Endothelial cell of umbilical vein (primary cell): Measurements from ENCODE around the gene MAF. TPM values are rescaled to one million over a fixed set of nuclear protein-coding genes. Genes with fewer than 3 reads are reported as not detected.

ENCODE experiments used
- BruUV-seq: library from RNA; stranded (reverse); fragments of 400-500 nt; replicated peaks from 2 replicates; lab custom pipeline; 2021; lab: Mats Ljungman, UMichigan
- CTCF ChIA-PET: fragments of 300-600, 350-600 bp; sonication (Branson Sonifier 250); formaldehyde crosslinking; loops from one replicate; lab custom pipeline; 2021; ENCODE audit warnings: antibody characterized with exemption, inconsistent platforms; lab: Charles Lee
- POLR2A ChIA-PET: fragments of 300-600, 350-600 bp; sonication (Branson Sonifier 250); formaldehyde crosslinking; loops from one replicate; lab custom pipeline; 2021; ENCODE audit warnings: antibody characterized with exemption, inconsistent platforms; lab: Charles Lee
- DNase-seq: peaks from one replicate; pipeline ENCODE4 v3.0.0-alpha.2; 2011; ENCODE audit warnings: low read depth, low spot score
- FAIRE-seq: peaks from 2 replicates; lab custom pipeline; 2011; peaks lifted over from hg19 to GRCh38; lab: Jason Lieb, UNC
- H2AFZ ChIP-seq: 2 replicates; pipeline ENCODE4 v1.6.0; 2012; ENCODE audit warnings: low read depth, low read length, control low read depth, inconsistent platforms
- H3K27ac ChIP-seq: 2 replicates; pipeline ENCODE4 v1.5.1; 2011; ENCODE audit warnings: low read depth, mild to moderate bottlenecking, control low read depth, low read length, moderate library complexity; ENCODE audit not compliant: insufficient read depth
- H3K27me3 ChIP-seq, 2 experiments: 2 replicates each; pipeline versions ENCODE4 v1.6.0 to v1.6.1; 2011; ENCODE audit warnings: low read length in 2 of 2, mixed read lengths in 1 of 2; ENCODE audit not compliant: control insufficient read depth in 2 of 2, insufficient read depth in 2 of 2
- H3K36me3 ChIP-seq, 2 experiments: 2 replicates in 1 of 2; 3 replicates in 1 of 2; pipeline ENCODE4 v1.5.1; 2011; ENCODE audit warnings: low read length in 2 of 2, mild to moderate bottlenecking in 1 of 2, moderate library complexity in 1 of 2; ENCODE audit not compliant: control insufficient read depth in 2 of 2, insufficient read depth in 2 of 2; ENCODE audit errors: extremely low read depth in 1 of 2
- H3K4me1 ChIP-seq: 3 replicates; pipeline ENCODE4 v1.5.1; 2011; ENCODE audit warnings: mild to moderate bottlenecking, low read length; ENCODE audit not compliant: control insufficient read depth, insufficient read depth; ENCODE audit errors: extremely low read depth
- H3K4me2 ChIP-seq: 2 replicates; pipeline ENCODE4 v1.6.1; 2011; ENCODE audit warnings: low read length, control low read depth, mixed read lengths; ENCODE audit not compliant: insufficient read depth
- H3K4me3 ChIP-seq, 3 experiments: fragments of 200-600 bp in 1 of 3; sonication (generic), shearing (Covaris generic) in 1 of 3; replicated peaks in 1 of 3; 2 replicates each; pipeline ENCODE4 v1.5.1; 2011 to 2016; ENCODE audit warnings: control low read depth in 3 of 3, low read length in 3 of 3, mild to moderate bottlenecking in 2 of 3, inconsistent platforms in 1 of 3, low read depth in 1 of 3, moderate library complexity in 1 of 3; ENCODE audit not compliant: insufficient read depth in 1 of 3
- H3K79me2 ChIP-seq: 2 replicates; pipeline ENCODE4 v1.6.0; 2012; ENCODE audit warnings: low read length, inconsistent platforms; ENCODE audit not compliant: control insufficient read depth, insufficient read depth
- H3K9ac ChIP-seq: replicated peaks from 2 replicates; pipeline ENCODE3; 2011; ENCODE audit warnings: low read length, control low read depth; ENCODE audit not compliant: insufficient read depth; ENCODE audit errors: extremely low read depth
- H3K9me1 ChIP-seq: replicated peaks from 3 replicates; pipeline ENCODE4 v1.6.0; 2011; ENCODE audit warnings: mild to moderate bottlenecking, low read length; ENCODE audit not compliant: control insufficient read depth, insufficient read depth; ENCODE audit errors: extremely low read depth
- H3K9me3 ChIP-seq: replicated peaks from 2 replicates; pipeline ENCODE4 v1.5.1; 2012; ENCODE audit warnings: low read length, inconsistent platforms; ENCODE audit not compliant: control insufficient read depth, insufficient read depth
- H4K20me1 ChIP-seq: replicated peaks from 2 replicates; pipeline ENCODE3; 2011; ENCODE audit warnings: mild to moderate bottlenecking, low read length; ENCODE audit not compliant: control insufficient read depth, insufficient read depth; ENCODE audit errors: extremely low read depth
- CTCF ChIP-seq, 2 donors: IDR thresholded peaks; 1 replicate in 1 of 2; 2 replicates in 1 of 2; pipeline ENCODE4 v1.5.1; 2011; ENCODE audit warnings: low read length in 2 of 2, mild to moderate bottlenecking in 2 of 2, moderate library complexity in 2 of 2, control low read depth in 1 of 2, inconsistent platforms in 1 of 2, low read depth in 1 of 2; ENCODE audit not compliant: insufficient read depth in 1 of 2; ENCODE audit errors: extremely low read depth in 1 of 2
- EZH2 ChIP-seq: IDR thresholded peaks from 2 replicates; pipeline ENCODE4 v1.6.1; 2012; ENCODE audit warnings: borderline replicate concordance, low read depth, mild to moderate bottlenecking, moderate library complexity, low read length, inconsistent platforms; ENCODE audit not compliant: severe bottlenecking
- FOS ChIP-seq: IDR thresholded peaks from 2 replicates; pipeline ENCODE4 v1.6.1; 2011; ENCODE audit warnings: mild to moderate bottlenecking, low read length, moderate library complexity, borderline replicate concordance; ENCODE audit not compliant: insufficient read depth
- GATA2 ChIP-seq: IDR thresholded peaks from 2 replicates; pipeline ENCODE4 v1.7.0; 2011; ENCODE audit warnings: low read depth, mild to moderate bottlenecking, moderate library complexity, mixed read lengths, low read length; ENCODE audit not compliant: insufficient read length, insufficient read depth
- JUN ChIP-seq: IDR thresholded peaks from 2 replicates; pipeline ENCODE4 v1.6.1; 2011; ENCODE audit warnings: borderline replicate concordance, low read depth; ENCODE audit not compliant: insufficient read length, insufficient read depth
- MAX ChIP-seq: IDR thresholded peaks from 2 replicates; pipeline ENCODE4 v1.6.1; 2011; ENCODE audit not compliant: insufficient read depth, insufficient read length
- MYC ChIP-seq: IDR thresholded peaks from one replicate; pipeline ENCODE4 v1.6.1; 2011; ENCODE audit warnings: mild to moderate bottlenecking, low read depth, low read length
- POLR2A ChIP-seq: IDR thresholded peaks from 2 replicates; pipeline ENCODE4 v1.6.1; 2012; ENCODE audit warnings: low read depth, mild to moderate bottlenecking, control low read depth, low read length
- POLR2AphosphoS5 ChIP-seq: IDR thresholded peaks from 2 replicates; pipeline ENCODE4 v1.6.1; 2012; ENCODE audit warnings: low read depth, mild to moderate bottlenecking, control low read depth, low read length, moderate library complexity; ENCODE audit not compliant: insufficient read depth
- dilution Hi-C: fragments of 300-500 bp; cut with MboI; formaldehyde crosslinking; loops from one replicate; pipeline ENCODE4 v1.15.0; 2019; ENCODE audit warnings: low sequenced_read_pairs; ENCODE audit not compliant: extremely low pct_ligation_motif_present
- intact Hi-C: fragments of 100-400 bp; cut with micrococcal nuclease; formaldehyde crosslinking; loops from one replicate; pipeline ENCODE4 v1.10.0; 2022
- polyA plus RNA-seq, 4 experiments: library from polyadenylated mRNA; depleted of rRNA in 3 of 4; stranded (reverse) in 3 of 4; unstranded in 1 of 4; fragments of >200 nt; gene quantifications; 2 replicates each; pipeline versions ENCODE4 v1.2.1 to v1.2.3, GENCODE V29; 2011 to 2012; ENCODE audit warnings: missing spikeins in 1 of 4
- total RNA-seq: library from RNA; stranded (reverse); gene quantifications from 2 replicates; pipeline ENCODE4 v1.2.3, GENCODE V29; 2021

The MAF gene
- total and polyA plus RNA-seq, 2 donors (not counting 3 experiments of a cell fraction or from before 2014, with no cell fraction given) = 0.04 to 0.33 TPM

- intact Hi-C loops = no loop called here
- POLR2A ChIA-PET = no interaction called here
These were observed 20.5 kb upstream of the MAF start for GRCh38 chr16:79621027-79621426.

GRCh38 chr16:79618692-79619050 lies 18.1 kb upstream of the MAF start:
- no peaks in the 10 kb centered on the region for H3K36me3 ChIP-seq
- FAIRE-seq = no peak
- ChIA-PET POLR2A (no interaction called here), CTCF (no interaction called here)
- no peak overlapping the region for H3K9ac ChIP-seq
- H3K9me1 ChIP-seq = no peaks in the 10 kb centered on the region
- H3K27me3 ChIP-seq = no peaks in the 10 kb centered on the region
- no peak for TF ChIP-seq EZH2
- TF ChIP-seq MAX = no peak
- no peak for TF ChIP-seq FOS
- TF ChIP-seq JUN = no peak
- TF ChIP-seq POLR2A = no peak
- no peak for TF ChIP-seq MYC
- no peak for TF ChIP-seq GATA2
- TF ChIP-seq POLR2AphosphoS5 = no peak
- TF ChIP-seq CTCF (IDR thresholded peaks at IDR 0.05; ENCODE audit: extremely low read depth in 1 of 2, insufficient read depth in 1 of 2, low read depth in 1 of 2, low read length in 2 of 2) = no peak
- H3K4me1 ChIP-seq = no peaks in the 10 kb centered on the region
- peaks cover 2% of the 10 kb centered on the region for H3K9me3 ChIP-seq
- BruUV-seq = no TSS peak
- dilution Hi-C loops = no loop called here
- DNase-seq = no peak
- no peak overlapping the region for H3K4me2 ChIP-seq
- no peak overlapping the region for H2AFZ ChIP-seq
- no peaks in the 10 kb centered on the region for H4K20me1 ChIP-seq
- no peak overlapping the region for H3K27ac ChIP-seq
- no peaks in the 10 kb centered on the region for H3K79me2 ChIP-seq
- H3K4me3 ChIP-seq = no peak overlapping the region
- intact Hi-C loops = no loop called here

More at GRCh38 chr16:79621027-79621426, 20.5 kb upstream of the MAF start:
- Histone ChIP-seq H3K27me3 (no peaks in the 10 kb centered on the region), H3K4me2 (no peak overlapping the region), H3K9me3 (peaks cover 1% of the 10 kb centered on the region), H3K36me3 (no peaks in the 10 kb centered on the region), H3K4me1 (no peaks in the 10 kb centered on the region), H3K79me2 (no peaks in the 10 kb centered on the region), H3K27ac (no peak overlapping the region), H3K4me3 (no peak overlapping the region), H2AFZ (no peak overlapping the region), H3K9ac (no peak overlapping the region), H3K9me1 (no peaks in the 10 kb centered on the region), H4K20me1 (no peaks in the 10 kb centered on the region)
- FAIRE-seq = no peak
- dilution Hi-C loops = no loop called here
- no peak for DNase-seq
- CTCF ChIA-PET = interaction anchor here (0.8 kb wide), 1 partner anchor 19 kb away, joined by 3 read pairs; no protein-coding TSS in a partner anchor
- no TSS peak for BruUV-seq
- no peak for TF ChIP-seq FOS
- no peak for TF ChIP-seq POLR2A
- TF ChIP-seq JUN = no peak
